ENCODE results near the gene PLEKHF1. TPM values are rescaled to one million over a fixed set of nuclear protein-coding genes. Genes with fewer than 3 reads are reported as not detected.

PLEKHF1 gene, protein sequence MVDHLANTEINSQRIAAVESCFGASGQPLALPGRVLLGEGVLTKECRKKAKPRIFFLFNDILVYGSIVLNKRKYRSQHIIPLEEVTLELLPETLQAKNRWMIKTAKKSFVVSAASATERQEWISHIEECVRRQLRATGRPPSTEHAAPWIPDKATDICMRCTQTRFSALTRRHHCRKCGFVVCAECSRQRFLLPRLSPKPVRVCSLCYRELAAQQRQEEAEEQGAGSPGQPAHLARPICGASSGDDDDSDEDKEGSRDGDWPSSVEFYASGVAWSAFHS
- 100 to 1,000 TPM in 1 of 4 donors, 10 to 100 TPM in 2, 1 to 10 TPM in 1; 5.1 to 119 (median 44.0) TPM for total RNA-seq
- 10 to 100 TPM; 60.2 to 77.0 (median 73.8) TPM for polyA plus RNA-seq
- long read RNA-seq, donor 1, transcript PLEKHF1-201 (2 exons, 2,084 nt): major isoform, 11 of 13 reads
- long read RNA-seq, donor 1, partial matches to known transcripts: 1 of 13 reads
- long read RNA-seq, donor 1, other reads (novel, unspliced or antisense): 1 of 13 reads
- long read RNA-seq, donor 2, transcript PLEKHF1-201 (2 exons, 2,084 nt): major isoform, 357 of 523 reads
- long read RNA-seq, donor 2, transcript PLEKHF1-202 (2 exons, 707 nt): minor isoform, 5 of 523 reads
- long read RNA-seq, donor 2, transcript PLEKHF1-204 (2 exons, 1,357 nt): minor isoform, 85 of 523 reads
- long read RNA-seq, donor 2, partial matches to known transcripts: 51 of 523 reads
- long read RNA-seq, donor 2, other reads (novel, unspliced or antisense): 21 of 523 reads

DNA sequence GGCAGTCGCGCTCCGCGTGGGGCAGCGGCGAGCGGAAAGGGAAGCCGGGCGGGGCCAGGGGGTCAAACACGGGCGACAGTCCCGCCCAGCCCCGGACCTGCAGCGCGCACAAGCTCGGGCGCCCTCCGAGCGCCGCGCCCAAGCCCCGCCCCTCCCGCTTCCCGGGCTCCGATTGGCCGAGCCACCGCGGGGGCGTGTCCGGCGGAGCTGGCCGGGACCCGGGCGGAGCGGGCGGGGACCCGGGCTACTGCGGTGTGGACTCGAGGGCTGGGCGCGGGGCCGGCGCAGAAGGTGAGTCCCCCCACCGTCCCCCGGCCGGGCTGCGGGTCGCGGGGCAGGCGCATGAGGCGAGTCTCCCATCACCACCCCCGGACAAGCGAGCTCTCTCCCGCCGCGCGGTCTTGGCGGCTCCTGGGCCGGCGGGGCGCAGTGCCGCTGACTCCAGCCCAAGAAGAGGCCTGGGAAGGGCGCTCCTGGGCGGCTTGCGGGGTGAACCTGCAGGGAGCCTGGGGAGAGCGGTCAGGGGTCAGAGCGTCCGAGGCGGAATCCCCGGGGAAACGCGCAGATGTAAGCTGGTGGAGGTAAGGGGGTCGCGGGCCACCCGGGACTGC lies at the start of gene PLEKHF1:
TSS of gene PLEKHF1 (plus strand) at position 247 of the 611 bp plus-strand sequence. CDS start 8,379 bp downstream, outside the sequence.
- peaks cover 57% of the 10 kb centered on the region for H3K4me1 ChIP-seq
- H3K27me3 ChIP-seq (ENCODE audit: insufficient read depth in 3 of 3, low read length in 2 of 3): no peaks in the 10 kb centered on the region
- H3K4me3 ChIP-seq: peak within 1 kb of the TSS; percentile 75
- 0 to 1% (median 1%) methylated on average over 32 to 75 of the region's 75 CpGs for WGBS, 3 donors
- peak within 1 kb of the TSS; percentile 86 for H3K27ac ChIP-seq
- intact Hi-C loops (cut with DNase I): loop anchor here in 1 of 2 donors (2.0 kb wide), 1 partner anchor 29 kb away; no protein-coding TSS in a partner anchor
- DNase-seq (peak; percentile 93 to 97), ATAC-seq (peak; percentile 83 to 91 (median 87))
- TF ChIP-seq, protein P1, sequence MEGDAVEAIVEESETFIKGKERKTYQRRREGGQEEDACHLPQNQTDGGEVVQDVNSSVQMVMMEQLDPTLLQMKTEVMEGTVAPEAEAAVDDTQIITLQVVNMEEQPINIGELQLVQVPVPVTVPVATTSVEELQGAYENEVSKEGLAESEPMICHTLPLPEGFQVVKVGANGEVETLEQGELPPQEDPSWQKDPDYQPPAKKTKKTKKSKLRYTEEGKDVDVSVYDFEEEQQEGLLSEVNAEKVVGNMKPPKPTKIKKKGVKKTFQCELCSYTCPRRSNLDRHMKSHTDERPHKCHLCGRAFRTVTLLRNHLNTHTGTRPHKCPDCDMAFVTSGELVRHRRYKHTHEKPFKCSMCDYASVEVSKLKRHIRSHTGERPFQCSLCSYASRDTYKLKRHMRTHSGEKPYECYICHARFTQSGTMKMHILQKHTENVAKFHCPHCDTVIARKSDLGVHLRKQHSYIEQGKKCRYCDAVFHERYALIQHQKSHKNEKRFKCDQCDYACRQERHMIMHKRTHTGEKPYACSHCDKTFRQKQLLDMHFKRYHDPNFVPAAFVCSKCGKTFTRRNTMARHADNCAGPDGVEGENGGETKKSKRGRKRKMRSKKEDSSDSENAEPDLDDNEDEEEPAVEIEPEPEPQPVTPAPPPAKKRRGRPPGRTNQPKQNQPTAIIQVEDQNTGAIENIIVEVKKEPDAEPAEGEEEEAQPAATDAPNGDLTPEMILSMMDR (IDR thresholded peaks at IDR 0.05): no peak
- no peaks in the 10 kb centered on the region for H3K36me3 ChIP-seq (ENCODE audit: insufficient read depth in 1 of 2, low read depth in 1 of 2)
- H3K9me3 ChIP-seq: no peaks in the 10 kb centered on the region

GRCh38 chr19:29615891-29616425 lies 49.3 kb upstream of the PLEKHF1 start:
- TF ChIP-seq, protein P1 (IDR thresholded peaks at IDR 0.05): no peak
- ATAC-seq: no peak
- WGBS, 3 donors: 89 to 94% (median 90%) methylated on average over 10 of the region's 10 CpGs
- Histone ChIP-seq H3K4me3 (no peak overlapping the region), H3K27me3 (ENCODE audit: insufficient read depth in 3 of 3, low read length in 2 of 3) (no peaks in the 10 kb centered on the region), H3K9me3 (no peaks in the 10 kb centered on the region), H3K27ac (no peak overlapping the region), H3K36me3 (ENCODE audit: insufficient read depth in 1 of 2, low read depth in 1 of 2) (peaks cover 3 to 57% of the 10 kb centered on the region in 2 donors), H3K4me1 (peaks cover under 1% of the 10 kb centered on the region)
- no peak for DNase-seq
- intact Hi-C loops (cut with DNase I): loop anchor here in 1 of 2 donors (10.0 kb wide), 1 partner anchor 259 kb away; no protein-coding TSS in a partner anchor

DNA sequence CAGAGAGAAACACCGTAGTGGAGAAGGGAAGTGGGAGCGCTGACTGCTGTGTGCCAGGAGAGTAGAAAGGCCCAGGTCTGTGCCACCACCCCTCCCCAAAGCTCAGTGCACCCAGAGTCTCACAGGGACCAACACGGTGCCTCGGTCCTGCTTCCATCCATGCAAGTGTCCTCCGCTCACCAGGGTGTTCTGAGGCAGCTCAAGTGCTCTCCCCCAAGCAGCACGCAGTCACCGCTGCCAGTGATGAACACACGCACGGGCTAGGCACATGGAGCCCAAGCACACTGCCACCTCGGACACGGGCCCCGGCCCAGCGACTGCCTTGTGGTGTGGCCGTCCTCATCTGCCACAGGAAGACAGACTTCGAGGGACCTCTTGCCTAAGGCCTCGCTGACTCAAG lies 48.7 kb upstream of the PLEKHF1 start:
- Histone ChIP-seq H3K4me1 (no peaks in the 10 kb centered on the region), H3K27me3 (ENCODE audit: insufficient read depth in 3 of 3, low read length in 2 of 3) (no peaks in the 10 kb centered on the region), H3K4me3 (no peak overlapping the region), H3K9me3 (no peaks in the 10 kb centered on the region), H3K27ac (no peak overlapping the region), H3K36me3 (ENCODE audit: insufficient read depth in 1 of 2, low read depth in 1 of 2) (peaks cover 3 to 51% of the 10 kb centered on the region in 2 donors)
- no peak for ATAC-seq
- intact Hi-C loops (cut with DNase I): loop anchor here in 1 of 2 donors (10.0 kb wide), 1 partner anchor 258 kb away; no protein-coding TSS in a partner anchor
- TF ChIP-seq, protein P1 (IDR thresholded peaks at IDR 0.05): no peak
- no peak for DNase-seq
- WGBS, 3 donors: 78 to 86% (median 83%) methylated on average over 16 of the region's 16 CpGs

DNA sequence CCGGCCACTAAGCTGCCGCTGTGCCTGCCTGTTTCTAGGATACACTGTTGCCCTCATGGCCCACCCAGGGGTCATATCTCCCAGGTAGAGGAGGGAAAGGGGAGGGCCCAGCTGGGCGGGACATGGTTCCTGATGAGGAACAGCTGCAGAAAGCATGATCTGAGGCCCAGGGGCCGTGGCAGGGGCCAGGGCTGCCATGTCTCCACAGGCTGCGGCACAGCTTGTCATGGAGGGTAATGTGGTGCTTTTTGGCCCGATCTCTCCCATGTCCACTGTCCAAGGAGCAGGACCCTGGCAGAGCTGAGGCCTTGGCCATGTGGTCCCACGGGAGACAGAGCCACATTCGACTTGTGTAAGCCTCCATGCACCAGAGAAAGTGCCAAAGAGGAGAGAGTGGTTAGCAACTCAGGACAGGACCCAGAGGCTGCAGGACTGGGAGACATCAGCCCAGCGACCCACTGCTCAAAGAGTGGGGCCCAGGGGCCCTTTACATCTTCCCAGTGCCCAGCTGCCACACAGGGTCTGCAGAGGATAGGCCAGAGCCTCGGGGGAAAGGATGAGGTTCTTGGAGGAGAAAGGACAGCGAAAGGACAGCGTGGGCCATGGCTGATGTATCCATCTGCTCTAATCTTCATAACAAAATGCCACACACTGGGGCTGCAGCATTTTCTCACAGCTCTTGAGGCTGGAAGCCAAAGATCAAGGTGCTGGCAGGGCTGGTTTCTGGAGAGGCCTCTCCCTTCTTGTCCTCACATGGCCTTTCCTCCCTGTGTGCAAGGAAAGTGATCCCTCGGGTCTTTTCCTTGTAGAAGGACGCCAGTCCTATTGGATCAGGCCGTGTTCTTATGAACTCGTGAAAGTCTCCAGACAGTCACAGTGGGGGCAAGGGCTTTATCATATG lies 47.6 kb upstream of the PLEKHF1 start:
- H3K36me3 ChIP-seq (ENCODE audit: insufficient read depth in 1 of 2, low read depth in 1 of 2): peaks cover 3 to 41% of the 10 kb centered on the region in 2 donors
- TF ChIP-seq, protein P1 (IDR thresholded peaks at IDR 0.05): no peak
- ATAC-seq (no peak), DNase-seq (no peak)
- 58 to 67% (median 63%) methylated on average over 16 of the region's 16 CpGs for WGBS, 3 donors
- H3K4me1 ChIP-seq: no peaks in the 10 kb centered on the region
- H3K9me3 ChIP-seq: no peaks in the 10 kb centered on the region
- intact Hi-C loops (cut with DNase I): loop anchor here in 1 of 2 donors (10.0 kb wide), 1 partner anchor 257 kb away; no protein-coding TSS in a partner anchor
- H3K27me3 ChIP-seq (ENCODE audit: insufficient read depth in 3 of 3, low read length in 2 of 3): no peaks in the 10 kb centered on the region
- no peak overlapping the region for H3K27ac ChIP-seq
- H3K4me3 ChIP-seq: no peak overlapping the region
